ENCODE data around the gene ASAP3.

DNA sequence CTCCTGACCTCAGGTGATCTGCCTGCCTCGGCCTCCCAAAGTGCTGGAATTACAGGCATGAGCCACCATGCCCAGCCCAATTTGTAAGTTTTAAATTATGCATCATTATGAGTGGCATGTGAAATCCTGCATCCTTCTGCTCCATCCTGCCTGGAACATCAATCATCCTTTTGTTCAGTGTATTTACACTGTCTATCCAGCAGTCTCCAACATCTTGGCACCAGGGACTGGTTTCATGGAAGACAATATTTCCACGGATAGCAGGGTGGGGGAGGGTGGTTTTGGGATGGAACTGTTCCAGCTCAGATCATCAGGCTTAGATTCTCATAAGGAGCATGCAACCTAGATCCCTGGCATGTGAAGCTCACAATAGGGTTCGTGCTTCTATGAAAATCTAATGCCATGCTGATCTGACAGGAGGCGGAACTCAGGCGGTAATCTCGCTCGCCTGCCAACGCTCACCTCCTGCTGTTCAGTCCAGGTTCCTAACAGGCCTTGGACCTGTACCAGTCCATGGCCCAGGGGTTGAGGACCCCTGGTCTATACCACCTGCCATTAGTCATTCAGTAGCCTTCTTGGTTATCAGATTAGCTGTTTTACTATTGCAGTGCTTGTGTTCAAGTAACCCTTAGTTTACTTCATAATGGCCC, 37.2 kb downstream of the ASAP3 start:
- TF ChIP-seq ESRRA (IDR thresholded peaks at IDR 0.05; ENCODE audit: borderline replicate concordance, low read length): no peak
- no peak for TF ChIP-seq EHMT2 (IDR thresholded peaks at IDR 0.05; ENCODE audit: low read depth)
- no peak for TF ChIP-seq RFX5 (IDR thresholded peaks at IDR 0.05)
- no peak for TF ChIP-seq CTCF (IDR thresholded peaks at IDR 0.05)
- no peak for TF ChIP-seq MAZ (IDR thresholded peaks at IDR 0.05; ENCODE audit: borderline replicate concordance, low read depth, low read length)
- no peak for TF ChIP-seq EP300 (IDR thresholded peaks at IDR 0.05)
- no peak for TF ChIP-seq RAD21 (conservative IDR thresholded peaks at IDR 0.05 in 1 of 2, IDR thresholded peaks at IDR 0.05 in 1 of 2)
- TF ChIP-seq, protein P1, sequence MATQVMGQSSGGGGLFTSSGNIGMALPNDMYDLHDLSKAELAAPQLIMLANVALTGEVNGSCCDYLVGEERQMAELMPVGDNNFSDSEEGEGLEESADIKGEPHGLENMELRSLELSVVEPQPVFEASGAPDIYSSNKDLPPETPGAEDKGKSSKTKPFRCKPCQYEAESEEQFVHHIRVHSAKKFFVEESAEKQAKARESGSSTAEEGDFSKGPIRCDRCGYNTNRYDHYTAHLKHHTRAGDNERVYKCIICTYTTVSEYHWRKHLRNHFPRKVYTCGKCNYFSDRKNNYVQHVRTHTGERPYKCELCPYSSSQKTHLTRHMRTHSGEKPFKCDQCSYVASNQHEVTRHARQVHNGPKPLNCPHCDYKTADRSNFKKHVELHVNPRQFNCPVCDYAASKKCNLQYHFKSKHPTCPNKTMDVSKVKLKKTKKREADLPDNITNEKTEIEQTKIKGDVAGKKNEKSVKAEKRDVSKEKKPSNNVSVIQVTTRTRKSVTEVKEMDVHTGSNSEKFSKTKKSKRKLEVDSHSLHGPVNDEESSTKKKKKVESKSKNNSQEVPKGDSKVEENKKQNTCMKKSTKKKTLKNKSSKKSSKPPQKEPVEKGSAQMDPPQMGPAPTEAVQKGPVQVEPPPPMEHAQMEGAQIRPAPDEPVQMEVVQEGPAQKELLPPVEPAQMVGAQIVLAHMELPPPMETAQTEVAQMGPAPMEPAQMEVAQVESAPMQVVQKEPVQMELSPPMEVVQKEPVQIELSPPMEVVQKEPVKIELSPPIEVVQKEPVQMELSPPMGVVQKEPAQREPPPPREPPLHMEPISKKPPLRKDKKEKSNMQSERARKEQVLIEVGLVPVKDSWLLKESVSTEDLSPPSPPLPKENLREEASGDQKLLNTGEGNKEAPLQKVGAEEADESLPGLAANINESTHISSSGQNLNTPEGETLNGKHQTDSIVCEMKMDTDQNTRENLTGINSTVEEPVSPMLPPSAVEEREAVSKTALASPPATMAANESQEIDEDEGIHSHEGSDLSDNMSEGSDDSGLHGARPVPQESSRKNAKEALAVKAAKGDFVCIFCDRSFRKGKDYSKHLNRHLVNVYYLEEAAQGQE (IDR thresholded peaks at IDR 0.05): no peak
- no peak for TF ChIP-seq POLR2A (IDR thresholded peaks at IDR 0.05; ENCODE audit: low read length)
- TF ChIP-seq JUN (IDR thresholded peaks at IDR 0.05): no peak
- TF ChIP-seq CHD4 (IDR thresholded peaks at IDR 0.05; ENCODE audit: borderline replicate concordance): no peak
- no peak for TF ChIP-seq CEBPB (IDR thresholded peaks at IDR 0.05)
- no peak for TF ChIP-seq NR3C1 (IDR thresholded peaks at IDR 0.05)
- no peak for TF ChIP-seq ELK1 (IDR thresholded peaks at IDR 0.05; ENCODE audit: low read depth, low read length)

All from A549 (cell line).